Aorta (tissue), 5 donors: ENCODE results near the gene SLC16A3. TPM values are rescaled to one million over a fixed set of nuclear protein-coding genes. Genes with fewer than 3 reads are reported as not detected.
A peak's percentile ranks its signal among the peaks of the same experiment; 100 is the strongest.

Experiments used
- ATAC-seq: fragments of 200-7000 bp; cut with Tn5 transposase; one replicate; pipeline ENCODE4 v1.9.1; 2022; ENCODE audit warnings: moderate library complexity; ENCODE audit not compliant: low FRiP score
- DNase-seq, 2 donors: peaks; one replicate each; pipeline ENCODE4 v3.0.0-alpha.2; 2020
- H3K27ac ChIP-seq, 2 donors: one replicate each; pipeline ENCODE4 v1.5.1; 2013; ENCODE audit warnings: low read length in 2 of 2, mild to moderate bottlenecking in 2 of 2, moderate library complexity in 2 of 2, control low read depth in 1 of 2, inconsistent platforms in 1 of 2, low read depth in 1 of 2
- H3K27me3 ChIP-seq, 2 donors: one replicate each; pipeline ENCODE4 v1.6.1; 2013; ENCODE audit warnings: control low read depth in 1 of 2, low read length in 1 of 2, mild to moderate bottlenecking in 1 of 2, moderate library complexity in 1 of 2; ENCODE audit not compliant: insufficient read depth in 2 of 2, control insufficient read depth in 1 of 2
- H3K36me3 ChIP-seq, 2 donors: one replicate each; pipeline ENCODE4 v1.6.1; 2013; ENCODE audit warnings: control low read depth in 1 of 2, low read length in 1 of 2, mild to moderate bottlenecking in 1 of 2; ENCODE audit not compliant: insufficient read depth in 2 of 2, control insufficient read depth in 1 of 2
- H3K4me1 ChIP-seq, 2 donors: one replicate each; pipeline ENCODE4 v1.6.1; 2013; ENCODE audit warnings: low read length in 2 of 2, control low read depth in 1 of 2, mild to moderate bottlenecking in 1 of 2, moderate library complexity in 1 of 2; ENCODE audit not compliant: insufficient read depth in 2 of 2, control insufficient read depth in 1 of 2
- H3K4me3 ChIP-seq, 2 donors: one replicate each; pipeline ENCODE4 v1.5.1; 2013; ENCODE audit warnings: low read length in 2 of 2, control low read depth in 1 of 2, mild to moderate bottlenecking in 1 of 2
- H3K9me3 ChIP-seq: one replicate; pipeline ENCODE4 v1.6.1; 2013; ENCODE audit warnings: mild to moderate bottlenecking, low read length; ENCODE audit not compliant: control insufficient read depth
- WGBS, 2 donors: extraction: QIAGEN DNeasy Blood & Tissue Kit; methylation state at CpG; one replicate each; pipeline ENCODE4 v1.1.7; 2013; 5-methylcytosine and 5-hydroxymethylcytosine counted together
- intact Hi-C, 2 donors: fragments of 100-400 bp; cut with DNase I; formaldehyde crosslinking; loops; one replicate each; pipeline versions ENCODE4 v1.14.2 to v1.15.0; 2022
- polyA plus RNA-seq, 2 donors: library from polyadenylated mRNA; stranded (reverse); fragments of 200-250 nt; gene quantifications; one replicate each; pipeline ENCODE4 v1.2.3, GENCODE V29; 2013
- total RNA-seq, 2 donors: library from RNA; stranded (reverse); fragmentation: NEBNext Ultra II Directional; extraction: Animal tissue kit (Norgen Biotek cat#: 25700); gene quantifications; one replicate each; pipeline ENCODE4 v1.2.1, GENCODE V29; 2021
- donor health status: healthy with polysubstance abuse.
- donor health status: Bipolar disorder and iron deficiency.
- donor health status: DM: no; HTN: no; CAD: no.
- donor health status: DM: no; HTN: no; CAD: no.
- donor health status: DM: yes; HTN: yes; CAD: no.

SLC16A3 gene
- total and polyA plus RNA-seq, 4 donors = 7.6 to 96.9 (median 38.0) TPM

DNA sequence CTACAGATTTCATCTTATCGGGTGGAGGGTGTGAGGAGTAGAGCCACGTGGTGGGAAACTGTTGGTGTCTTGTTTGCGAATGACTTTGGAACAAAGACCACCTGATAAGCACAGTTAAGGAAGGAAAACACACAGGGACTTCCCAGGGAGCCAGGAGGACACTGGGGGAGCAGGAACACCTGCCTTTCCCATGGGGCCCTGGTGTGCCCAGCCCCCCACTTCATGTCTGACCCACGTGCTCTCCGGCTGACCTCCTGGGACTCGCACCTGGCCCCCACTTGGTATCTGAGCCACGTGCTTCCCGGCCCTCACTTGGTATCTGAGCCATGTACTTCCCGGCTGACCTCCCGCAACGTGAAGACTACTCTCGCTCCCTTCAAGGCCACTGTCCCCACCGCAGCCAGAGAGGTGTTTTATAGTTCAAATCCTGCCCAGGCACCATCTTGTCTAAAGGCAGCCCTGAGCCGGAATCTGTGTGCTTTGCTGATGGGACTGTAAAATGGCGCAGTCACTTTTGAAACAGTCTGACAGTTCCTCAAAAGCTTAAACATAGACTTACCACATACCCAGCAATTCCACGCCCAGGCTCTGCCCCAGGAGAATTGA, 50.0 kb downstream of the SLC16A3 start:
- intact Hi-C loops = no loop called here
- Histone ChIP-seq H3K36me3 (no peaks in the 10 kb centered on the region), H3K27me3 (no peaks in the 10 kb centered on the region), H3K27ac (no peak overlapping the region), H3K4me3 (no peak overlapping the region), H3K4me1 (no peaks in the 10 kb centered on the region), H3K9me3 (no peaks in the 10 kb centered on the region)
- ATAC-seq (no peak), DNase-seq (no peak)
- WGBS, 2 donors = 81 to 85% methylated on average over 16 of the region's 16 CpGs

DNA sequence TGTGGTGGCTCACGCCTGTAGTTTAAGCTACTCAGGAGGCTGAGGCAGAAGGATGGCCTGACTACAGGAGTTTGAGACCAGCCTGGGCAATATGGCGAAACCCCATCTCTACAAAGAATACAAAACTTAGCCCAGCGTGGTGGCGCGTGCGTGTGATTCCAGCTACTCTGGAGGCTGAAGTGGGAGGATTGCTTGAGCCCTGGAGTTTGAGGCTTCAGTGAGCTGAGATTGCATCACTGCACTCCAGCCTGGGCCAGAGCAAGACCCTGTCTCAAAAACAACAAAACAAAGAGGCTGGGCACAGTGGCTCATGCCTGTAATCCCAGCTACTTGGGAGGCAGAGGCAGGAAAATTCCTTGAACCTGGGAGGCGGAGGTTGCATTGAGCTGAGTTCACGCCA, 51.7 kb downstream of the SLC16A3 start:
- Histone ChIP-seq H3K27me3 (no peaks in the 10 kb centered on the region), H3K4me1 (no peaks in the 10 kb centered on the region), H3K36me3 (no peaks in the 10 kb centered on the region), H3K27ac (no peak overlapping the region), H3K9me3 (no peaks in the 10 kb centered on the region), H3K4me3 (no peak overlapping the region)
- ATAC-seq (no peak), DNase-seq (no peak)
- intact Hi-C loops = no loop called here
- WGBS, 2 donors = 92% methylated on average over 8 of the region's 8 CpGs

DNA sequence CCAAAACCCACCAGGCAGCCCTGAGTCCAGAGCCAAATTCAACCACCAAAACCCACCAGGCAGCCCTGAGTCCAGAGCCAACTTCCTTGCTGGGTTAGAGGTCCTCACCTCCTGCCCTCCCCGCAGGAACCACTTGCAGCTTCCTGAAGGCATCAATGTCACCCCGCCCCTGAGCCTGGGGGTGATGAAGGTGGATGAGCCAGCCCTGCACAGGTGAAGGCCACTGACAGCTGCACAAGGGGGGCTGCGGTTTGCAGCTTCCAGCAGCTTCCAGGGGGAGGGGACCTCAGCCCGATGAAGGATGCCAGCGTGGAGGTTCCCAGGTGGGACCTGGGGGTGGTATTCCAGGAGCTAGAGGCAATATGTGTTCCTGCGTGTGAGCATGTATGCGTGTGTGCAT, 52.2 kb downstream of the SLC16A3 start:
- DNase-seq (no peak), ATAC-seq (no peak)
- H3K36me3 ChIP-seq = no peaks in the 10 kb centered on the region
- H3K4me1 ChIP-seq = no peaks in the 10 kb centered on the region
- H3K27me3 ChIP-seq = no peaks in the 10 kb centered on the region
- WGBS, 2 donors = 68 to 78% methylated on average over 7 of the region's 7 CpGs
- H3K9me3 ChIP-seq = no peaks in the 10 kb centered on the region
- intact Hi-C loops = no loop called here
- H3K4me3 ChIP-seq = no peak overlapping the region
- no peak overlapping the region for H3K27ac ChIP-seq

- WGBS, 2 donors = 71% methylated on average over 22 of the region's 22 CpGs
- DNase-seq (peak in 1 of 2 donors; percentile 70), ATAC-seq (no peak)
- H3K4me1 ChIP-seq = no peaks in the 10 kb centered on the region
- H3K4me3 ChIP-seq = no peak overlapping the region
- H3K9me3 ChIP-seq = no peaks in the 10 kb centered on the region
- no peak overlapping the region for H3K27ac ChIP-seq
- H3K36me3 ChIP-seq = no peaks in the 10 kb centered on the region
- H3K27me3 ChIP-seq = no peaks in the 10 kb centered on the region
- intact Hi-C loops = no loop called here
Observed at GRCh38 chr17:82281502-82282238, 52.8 kb downstream of the SLC16A3 start.

DNA sequence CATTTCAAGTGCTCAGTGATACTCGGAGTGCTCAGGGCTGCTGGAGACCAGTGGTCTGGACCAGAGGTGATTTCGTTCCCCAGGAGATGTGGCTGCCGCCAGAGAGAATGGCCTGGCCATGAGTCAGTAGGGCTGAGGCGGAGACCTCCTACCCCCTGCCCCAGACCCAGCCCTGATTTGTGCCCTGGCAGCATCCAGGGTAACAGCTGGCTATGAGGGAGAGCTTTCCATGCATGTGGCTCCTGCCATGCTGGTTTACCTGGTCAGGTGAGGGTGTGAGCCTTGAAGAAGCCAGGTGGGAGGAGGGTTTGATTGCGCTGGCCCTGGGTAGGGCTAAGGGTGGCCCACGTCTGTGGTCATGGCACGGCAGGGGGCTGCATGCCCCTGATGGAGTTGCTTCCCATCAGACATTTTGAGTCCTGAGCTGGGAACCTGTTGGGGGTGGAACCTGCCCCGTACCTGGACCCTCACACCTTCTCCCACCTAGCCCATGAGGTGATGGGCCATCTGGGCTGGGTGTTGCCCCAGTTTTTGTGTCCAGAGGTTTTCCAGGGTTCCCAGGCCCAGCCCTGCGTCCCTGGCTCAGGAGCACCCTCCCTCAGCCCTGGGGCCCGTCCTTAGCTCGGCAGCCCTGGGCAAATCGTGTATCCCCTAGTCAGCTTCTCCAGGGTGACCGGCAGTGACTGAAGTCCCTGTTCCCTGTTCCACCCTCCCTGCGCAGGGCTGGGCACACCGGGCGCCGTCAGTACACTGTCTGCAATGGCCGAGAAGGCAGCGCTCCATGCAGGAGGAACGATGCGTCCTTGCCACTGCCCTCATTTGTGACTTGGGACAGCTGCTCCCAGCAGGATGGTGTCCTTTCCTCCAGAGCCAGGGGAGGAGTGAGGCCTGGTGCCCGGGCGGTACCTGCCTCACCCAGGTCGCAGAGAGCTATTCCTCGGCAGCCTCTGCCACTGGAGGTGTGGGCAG, 53.7 kb downstream of the SLC16A3 start:
- 86 to 88% methylated on average over 24 to 25 of the region's 25 CpGs for WGBS, 2 donors
- Histone ChIP-seq H3K27me3 (no peaks in the 10 kb centered on the region), H3K4me3 (no peak overlapping the region), H3K36me3 (no peaks in the 10 kb centered on the region), H3K4me1 (no peaks in the 10 kb centered on the region), H3K9me3 (no peaks in the 10 kb centered on the region), H3K27ac (no peak overlapping the region)
- DNase-seq (no peak), ATAC-seq (peak; percentile 13)
- intact Hi-C loops = no loop called here

- WGBS, 2 donors = 46 to 51% methylated on average over 13 of the region's 13 CpGs
- DNase-seq (no peak), ATAC-seq (no peak)
Observed at GRCh38 chr17:82283208-82283749, 54.4 kb downstream of the SLC16A3 start.

GRCh38 chr17:82285141-82285540, 56.3 kb downstream of the SLC16A3 start:
- 56 to 61% methylated on average over 8 of the region's 8 CpGs for WGBS, 2 donors
- intact Hi-C loops = no loop called here

More at GRCh38 chr17:82283208-82283749, 54.4 kb downstream of the SLC16A3 start:
- no peaks in the 10 kb centered on the region for H3K27me3 ChIP-seq
- no peaks in the 10 kb centered on the region for H3K4me1 ChIP-seq
- intact Hi-C loops = no loop called here
- H3K27ac ChIP-seq = no peak overlapping the region
- H3K9me3 ChIP-seq = no peaks in the 10 kb centered on the region
- H3K36me3 ChIP-seq = no peaks in the 10 kb centered on the region
- H3K4me3 ChIP-seq = no peak overlapping the region

GRCh38 chr17:82287013-82287867, 58.4 kb downstream of the SLC16A3 start:
- no peak for ATAC-seq
- H3K27me3 ChIP-seq = no peaks in the 10 kb centered on the region
- H3K4me3 ChIP-seq = no peak overlapping the region
- H3K36me3 ChIP-seq = no peaks in the 10 kb centered on the region
- DNase-seq = no peak
- no peaks in the 10 kb centered on the region for H3K4me1 ChIP-seq
- no peak overlapping the region for H3K27ac ChIP-seq
- intact Hi-C loops = no loop called here
- WGBS, 2 donors = 88 to 90% methylated on average over 9 of the region's 9 CpGs
- no peaks in the 10 kb centered on the region for H3K9me3 ChIP-seq

More at GRCh38 chr17:82285141-82285540, 56.3 kb downstream of the SLC16A3 start:
- DNase-seq (no peak), ATAC-seq (no peak)
- Histone ChIP-seq H3K27ac (no peak overlapping the region), H3K4me3 (no peak overlapping the region), H3K27me3 (no peaks in the 10 kb centered on the region), H3K4me1 (no peaks in the 10 kb centered on the region), H3K36me3 (no peaks in the 10 kb centered on the region), H3K9me3 (no peaks in the 10 kb centered on the region)
